ENCODE measurements around the gene ADAMTSL4.

DNA sequence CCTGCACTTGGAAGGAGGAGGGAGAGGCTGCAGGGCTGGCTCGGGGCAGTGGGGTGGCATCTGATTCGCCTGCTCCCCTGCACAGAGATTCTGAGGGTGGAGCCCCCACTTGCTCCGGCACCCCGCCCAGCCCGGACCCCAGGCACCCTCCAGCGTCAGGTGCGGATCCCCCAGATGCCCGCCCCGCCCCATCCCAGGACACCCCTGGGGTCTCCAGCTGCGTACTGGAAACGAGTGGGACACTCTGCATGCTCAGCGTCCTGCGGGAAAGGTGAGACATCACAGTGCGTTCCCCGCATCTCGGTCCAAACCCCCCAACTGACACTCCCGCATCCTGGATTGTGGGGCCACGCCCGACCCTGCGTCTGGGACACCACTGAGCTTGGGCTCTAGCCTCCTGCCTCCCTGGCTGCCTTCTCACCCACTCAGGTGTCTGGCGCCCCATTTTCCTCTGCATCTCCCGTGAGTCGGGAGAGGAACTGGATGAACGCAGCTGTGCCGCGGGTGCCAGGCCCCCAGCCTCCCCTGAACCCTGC lies 7.9 kb downstream of the ADAMTSL4 start:
- no peak for TF ChIP-seq SP1 (IDR thresholded peaks at IDR 0.05)
- TF ChIP-seq, protein P1, sequence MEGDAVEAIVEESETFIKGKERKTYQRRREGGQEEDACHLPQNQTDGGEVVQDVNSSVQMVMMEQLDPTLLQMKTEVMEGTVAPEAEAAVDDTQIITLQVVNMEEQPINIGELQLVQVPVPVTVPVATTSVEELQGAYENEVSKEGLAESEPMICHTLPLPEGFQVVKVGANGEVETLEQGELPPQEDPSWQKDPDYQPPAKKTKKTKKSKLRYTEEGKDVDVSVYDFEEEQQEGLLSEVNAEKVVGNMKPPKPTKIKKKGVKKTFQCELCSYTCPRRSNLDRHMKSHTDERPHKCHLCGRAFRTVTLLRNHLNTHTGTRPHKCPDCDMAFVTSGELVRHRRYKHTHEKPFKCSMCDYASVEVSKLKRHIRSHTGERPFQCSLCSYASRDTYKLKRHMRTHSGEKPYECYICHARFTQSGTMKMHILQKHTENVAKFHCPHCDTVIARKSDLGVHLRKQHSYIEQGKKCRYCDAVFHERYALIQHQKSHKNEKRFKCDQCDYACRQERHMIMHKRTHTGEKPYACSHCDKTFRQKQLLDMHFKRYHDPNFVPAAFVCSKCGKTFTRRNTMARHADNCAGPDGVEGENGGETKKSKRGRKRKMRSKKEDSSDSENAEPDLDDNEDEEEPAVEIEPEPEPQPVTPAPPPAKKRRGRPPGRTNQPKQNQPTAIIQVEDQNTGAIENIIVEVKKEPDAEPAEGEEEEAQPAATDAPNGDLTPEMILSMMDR (IDR thresholded peaks at IDR 0.05; ENCODE audit: low read depth, low read length, missing input control), result no peak
- no peak for TF ChIP-seq EGR1 (IDR thresholded peaks at IDR 0.05; ENCODE audit: low read depth in 2 of 2)
- no peak for TF ChIP-seq RAD21 (IDR thresholded peaks at IDR 0.05)
- no peak for TF ChIP-seq TAF1 (conservative IDR thresholded peaks at IDR 0.05)
- no peak for TF ChIP-seq YY1 (IDR thresholded peaks at IDR 0.05)
- no peak for TF ChIP-seq NR2F2 (IDR thresholded peaks at IDR 0.05)
- TF ChIP-seq, protein P2, sequence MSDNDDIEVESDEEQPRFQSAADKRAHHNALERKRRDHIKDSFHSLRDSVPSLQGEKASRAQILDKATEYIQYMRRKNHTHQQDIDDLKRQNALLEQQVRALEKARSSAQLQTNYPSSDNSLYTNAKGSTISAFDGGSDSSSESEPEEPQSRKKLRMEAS (IDR thresholded peaks at IDR 0.05), result no peak
- TF ChIP-seq RXRA (IDR thresholded peaks at IDR 0.05), result no peak
- TF ChIP-seq, protein P3, sequence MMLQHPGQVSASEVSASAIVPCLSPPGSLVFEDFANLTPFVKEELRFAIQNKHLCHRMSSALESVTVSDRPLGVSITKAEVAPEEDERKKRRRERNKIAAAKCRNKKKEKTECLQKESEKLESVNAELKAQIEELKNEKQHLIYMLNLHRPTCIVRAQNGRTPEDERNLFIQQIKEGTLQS (IDR thresholded peaks at IDR 0.05), result no peak
- TF ChIP-seq ZBTB33 (IDR thresholded peaks at IDR 0.05), result no peak

Measured in liver (tissue), 3 donors.